ENCODE measurements around the gene MORF4L1.

Gene MORF4L1

GRCh38 chr15:78946493-78946892 lies 73.8 kb downstream of the MORF4L1 start:
- Mint-ChIP-seq H3K9me3 (no peaks in the 10 kb centered on the region), H3K27me3 (ENCODE audit: low read depth) (peaks cover 30% of the 10 kb centered on the region), H3K4me1 (ENCODE audit: low read depth) (peaks cover 13% of the 10 kb centered on the region), H3K27ac (no peak overlapping the region), H3K4me3 (no peak overlapping the region), H3K36me3 (ENCODE audit: low read depth) (peaks cover 8% of the 10 kb centered on the region)
- no peak for DNase-seq (ENCODE audit: low spot score)

- Mint-ChIP-seq H3K9me3 (no peaks in the 10 kb centered on the region), H3K4me3 (no peak overlapping the region), H3K27ac (no peak overlapping the region), H3K36me3 (ENCODE audit: low read depth) (peaks cover 3% of the 10 kb centered on the region), H3K4me1 (ENCODE audit: low read depth) (peaks cover 14% of the 10 kb centered on the region), H3K27me3 (ENCODE audit: low read depth) (peaks cover 30% of the 10 kb centered on the region)
- no peak for DNase-seq (ENCODE audit: low spot score)
Observed at GRCh38 chr15:78947506-78947905, 74.8 kb downstream of the MORF4L1 start.
